GM12878 (cell line): Measurements from ENCODE around the gene SRPK3.
"Not testable (repeated sequence)": the region's sequence is repeated elsewhere in the genome, so short reads cannot be mapped to it uniquely, and the experiment has no call there.

Experiments used
- BCL11A ChIP-seq: IDR thresholded peaks from 2 replicates; pipeline ENCODE4 v1.6.1; 2011; ENCODE audit warnings: low read depth, low read length
- EZH2 ChIP-seq: IDR thresholded peaks from 2 replicates; pipeline ENCODE4 v1.6.1; 2012; ENCODE audit warnings: low read depth, mild to moderate bottlenecking, control low read depth, inconsistent platforms, low read length, borderline replicate concordance; ENCODE audit not compliant: control insufficient read depth
- FOS ChIP-seq: IDR thresholded peaks from 3 replicates; pipeline ENCODE4 v1.6.1; 2011; ENCODE audit warnings: borderline replicate concordance; ENCODE audit not compliant: insufficient read length; ENCODE audit errors: extremely low read depth
- IRF3 ChIP-seq: fragments of 450-650 bp; IDR thresholded peaks from 2 replicates; pipeline ENCODE4 v1.6.1; 2014; ENCODE audit warnings: mild to moderate bottlenecking
- NFXL1 ChIP-seq: fragments of 450-650 bp; IDR thresholded peaks from 2 replicates; pipeline ENCODE4 v1.6.1; 2017; ENCODE audit warnings: antibody characterized with exemption, mild to moderate bottlenecking, borderline replicate concordance
- PML ChIP-seq: IDR thresholded peaks from 2 replicates; pipeline ENCODE4 v1.6.1; 2012; ENCODE audit warnings: low read length, inconsistent platforms
- RCOR1 ChIP-seq: conservative IDR thresholded peaks from 2 replicates; pipeline ENCODE4 v1.6.1; 2012; ENCODE audit warnings: low read depth, low read length, improper control_type of control experiment
- RFX5 ChIP-seq: IDR thresholded peaks from 2 replicates; pipeline ENCODE4 v1.6.1; 2011; ENCODE audit warnings: low read depth, low read length, improper control_type of control experiment
- SP1 ChIP-seq: IDR thresholded peaks from one replicate; pipeline ENCODE4 v1.6.1; 2011; ENCODE audit warnings: low read depth, low read length
- SPI1 ChIP-seq: IDR thresholded peaks from 2 replicates; pipeline ENCODE4 v1.6.1; 2011; ENCODE audit warnings: low read depth, mild to moderate bottlenecking, low read length, moderate library complexity, borderline replicate concordance; ENCODE audit not compliant: insufficient read depth
- SREBF2 ChIP-seq: IDR thresholded peaks from 2 replicates; pipeline ENCODE4 v1.6.1; 2012; ENCODE audit warnings: mild to moderate bottlenecking, low read length
- ZZZ3 ChIP-seq: IDR thresholded peaks from 2 replicates; pipeline ENCODE4 v1.6.1; 2011; ENCODE audit warnings: low read depth; ENCODE audit not compliant: control insufficient read depth, insufficient read length
- TF ChIP-seq, protein P1 (sequence below), 3 experiments: IDR thresholded peaks in 2 of 3; conservative IDR thresholded peaks in 1 of 3; 2 replicates each; pipeline ENCODE4 v1.5.1; 2011; ENCODE audit warnings: low read depth in 3 of 3, low read length in 3 of 3, mild to moderate bottlenecking in 3 of 3, control low read depth in 2 of 3, moderate library complexity in 2 of 3, inconsistent platforms in 1 of 3, mixed read lengths in 1 of 3; ENCODE audit not compliant: control insufficient read depth in 2 of 3, insufficient read depth in 1 of 3; ENCODE audit errors: extremely low read depth in 1 of 3
- TF ChIP-seq, protein P2 (sequence below): IDR thresholded peaks from 2 replicates; pipeline ENCODE4 v1.6.1; 2011; ENCODE audit warnings: borderline replicate concordance, low read depth, mild to moderate bottlenecking, moderate library complexity, mixed read lengths, low read length; ENCODE audit not compliant: insufficient read depth; ENCODE audit errors: extremely low read length

GRCh38 chrX:153745067-153745433 lies 35.8 kb upstream of the SRPK3 start:
- TF ChIP-seq NFXL1, BCL11A, RCOR1, FOS, EZH2, SP1, RFX5, SREBF2, IRF3, SPI1, ZZZ3, PML: not testable (repeated sequence)
- TF ChIP-seq, protein P1, sequence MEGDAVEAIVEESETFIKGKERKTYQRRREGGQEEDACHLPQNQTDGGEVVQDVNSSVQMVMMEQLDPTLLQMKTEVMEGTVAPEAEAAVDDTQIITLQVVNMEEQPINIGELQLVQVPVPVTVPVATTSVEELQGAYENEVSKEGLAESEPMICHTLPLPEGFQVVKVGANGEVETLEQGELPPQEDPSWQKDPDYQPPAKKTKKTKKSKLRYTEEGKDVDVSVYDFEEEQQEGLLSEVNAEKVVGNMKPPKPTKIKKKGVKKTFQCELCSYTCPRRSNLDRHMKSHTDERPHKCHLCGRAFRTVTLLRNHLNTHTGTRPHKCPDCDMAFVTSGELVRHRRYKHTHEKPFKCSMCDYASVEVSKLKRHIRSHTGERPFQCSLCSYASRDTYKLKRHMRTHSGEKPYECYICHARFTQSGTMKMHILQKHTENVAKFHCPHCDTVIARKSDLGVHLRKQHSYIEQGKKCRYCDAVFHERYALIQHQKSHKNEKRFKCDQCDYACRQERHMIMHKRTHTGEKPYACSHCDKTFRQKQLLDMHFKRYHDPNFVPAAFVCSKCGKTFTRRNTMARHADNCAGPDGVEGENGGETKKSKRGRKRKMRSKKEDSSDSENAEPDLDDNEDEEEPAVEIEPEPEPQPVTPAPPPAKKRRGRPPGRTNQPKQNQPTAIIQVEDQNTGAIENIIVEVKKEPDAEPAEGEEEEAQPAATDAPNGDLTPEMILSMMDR (IDR thresholded peaks at IDR 0.05 in 2 of 3, conservative IDR thresholded peaks at IDR 0.05 in 1 of 3; ENCODE audit: control insufficient read depth in 2 of 3, extremely low read depth in 1 of 3, insufficient read depth in 1 of 3, low read depth in 3 of 3, low read length in 3 of 3): not testable (repeated sequence)
- TF ChIP-seq, protein P2, sequence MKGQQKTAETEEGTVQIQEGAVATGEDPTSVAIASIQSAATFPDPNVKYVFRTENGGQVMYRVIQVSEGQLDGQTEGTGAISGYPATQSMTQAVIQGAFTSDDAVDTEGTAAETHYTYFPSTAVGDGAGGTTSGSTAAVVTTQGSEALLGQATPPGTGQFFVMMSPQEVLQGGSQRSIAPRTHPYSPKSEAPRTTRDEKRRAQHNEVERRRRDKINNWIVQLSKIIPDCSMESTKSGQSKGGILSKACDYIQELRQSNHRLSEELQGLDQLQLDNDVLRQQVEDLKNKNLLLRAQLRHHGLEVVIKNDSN: not testable (repeated sequence)
